IMR-90 (cell line): Measurements from ENCODE around the gene ISCA1.

ENCODE experiments used
- MAFK ChIP-seq: IDR thresholded peaks from 2 replicates; pipeline ENCODE4 v1.6.1; 2012; ENCODE audit warnings: low read depth, low read length, improper control_type of control experiment
- MAZ ChIP-seq: IDR thresholded peaks from 2 replicates; pipeline ENCODE4 v1.6.1; 2012; ENCODE audit warnings: low read depth, mild to moderate bottlenecking, low read length, improper control_type of control experiment, moderate library complexity, borderline replicate concordance
- POLR2A ChIP-seq: IDR thresholded peaks from 2 replicates; pipeline ENCODE4 v1.6.1; 2012; ENCODE audit warnings: mild to moderate bottlenecking, low read depth, low read length
- RFX5 ChIP-seq: IDR thresholded peaks from 2 replicates; pipeline ENCODE4 v1.8.0; 2012; ENCODE audit warnings: low read depth, mild to moderate bottlenecking, low read length, moderate library complexity
- TF ChIP-seq, protein P1 (sequence below): conservative IDR thresholded peaks from 2 replicates; pipeline ENCODE4 v1.5.1; 2012; ENCODE audit warnings: mild to moderate bottlenecking, low read depth, low read length, improper control_type of control experiment
- TF ChIP-seq, protein P2 (sequence below): fragments of 150-350 bp; IDR thresholded peaks from 2 replicates; pipeline ENCODE4 v1.6.1; 2017; ENCODE audit warnings: mild to moderate bottlenecking, antibody characterized with exemption, low read length, low read depth

GRCh38 chr9:86274821-86275643, 7.3 kb downstream of the ISCA1 start:
- TF ChIP-seq, protein P1, sequence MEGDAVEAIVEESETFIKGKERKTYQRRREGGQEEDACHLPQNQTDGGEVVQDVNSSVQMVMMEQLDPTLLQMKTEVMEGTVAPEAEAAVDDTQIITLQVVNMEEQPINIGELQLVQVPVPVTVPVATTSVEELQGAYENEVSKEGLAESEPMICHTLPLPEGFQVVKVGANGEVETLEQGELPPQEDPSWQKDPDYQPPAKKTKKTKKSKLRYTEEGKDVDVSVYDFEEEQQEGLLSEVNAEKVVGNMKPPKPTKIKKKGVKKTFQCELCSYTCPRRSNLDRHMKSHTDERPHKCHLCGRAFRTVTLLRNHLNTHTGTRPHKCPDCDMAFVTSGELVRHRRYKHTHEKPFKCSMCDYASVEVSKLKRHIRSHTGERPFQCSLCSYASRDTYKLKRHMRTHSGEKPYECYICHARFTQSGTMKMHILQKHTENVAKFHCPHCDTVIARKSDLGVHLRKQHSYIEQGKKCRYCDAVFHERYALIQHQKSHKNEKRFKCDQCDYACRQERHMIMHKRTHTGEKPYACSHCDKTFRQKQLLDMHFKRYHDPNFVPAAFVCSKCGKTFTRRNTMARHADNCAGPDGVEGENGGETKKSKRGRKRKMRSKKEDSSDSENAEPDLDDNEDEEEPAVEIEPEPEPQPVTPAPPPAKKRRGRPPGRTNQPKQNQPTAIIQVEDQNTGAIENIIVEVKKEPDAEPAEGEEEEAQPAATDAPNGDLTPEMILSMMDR = no peak
- TF ChIP-seq POLR2A = no peak
- no peak for TF ChIP-seq MAFK
- TF ChIP-seq RFX5 = no peak
- no peak for TF ChIP-seq MAZ
- TF ChIP-seq, protein P2, sequence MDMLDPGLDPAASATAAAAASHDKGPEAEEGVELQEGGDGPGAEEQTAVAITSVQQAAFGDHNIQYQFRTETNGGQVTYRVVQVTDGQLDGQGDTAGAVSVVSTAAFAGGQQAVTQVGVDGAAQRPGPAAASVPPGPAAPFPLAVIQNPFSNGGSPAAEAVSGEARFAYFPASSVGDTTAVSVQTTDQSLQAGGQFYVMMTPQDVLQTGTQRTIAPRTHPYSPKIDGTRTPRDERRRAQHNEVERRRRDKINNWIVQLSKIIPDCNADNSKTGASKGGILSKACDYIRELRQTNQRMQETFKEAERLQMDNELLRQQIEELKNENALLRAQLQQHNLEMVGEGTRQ = no peak
